Measurements from ENCODE around the gene DNAAF8.
A peak's percentile ranks its signal among the peaks of the same experiment; 100 is the strongest.
"Not testable (repeated sequence)": the region's sequence is repeated elsewhere in the genome, so short reads cannot be mapped to it uniquely, and the experiment has no call there.

The DNAAF8 gene

GRCh38 chr16:4724661-4725270 lies 9.6 kb upstream of the DNAAF8 start:
- no peak for DNase-seq

GRCh38 chr16:4726616-4727015 lies 7.7 kb upstream of the DNAAF8 start:
- DNase-seq, result no peak

GRCh38 chr16:4728676-4729075 lies 5.7 kb upstream of the DNAAF8 start:
- DNase-seq, result no peak

- DNase-seq, result no peak
These were observed 4.5 kb upstream of the DNAAF8 start for GRCh38 chr16:4729876-4730275.

- DNase-seq, result no peak
These were observed 1.1 kb upstream of the DNAAF8 start for GRCh38 chr16:4733211-4733742.

GRCh38 chr16:4733747-4734062 lies 632 bp upstream of the DNAAF8 start:
- DNase-seq, result peak; percentile 40

- DNase-seq, result peak; percentile 95
These were observed 596 bp downstream of the DNAAF8 start for GRCh38 chr16:4734730-4735535.

GRCh38 chr16:4736546-4736945 lies 2.2 kb downstream of the DNAAF8 start:
- no peak for DNase-seq

- DNase-seq, result no peak
These were observed 3.2 kb downstream of the DNAAF8 start for GRCh38 chr16:4737545-4737944.

- DNase-seq, result not testable (repeated sequence)
These were observed 4.0 kb downstream of the DNAAF8 start for GRCh38 chr16:4738370-4738769.

GRCh38 chr16:4743226-4743878 lies 9.0 kb downstream of the DNAAF8 start:
- no peak for DNase-seq

GRCh38 chr16:4744555-4745273 lies 10.4 kb downstream of the DNAAF8 start:
- no peak for DNase-seq

- no peak for DNase-seq
These were observed 10.9 kb downstream of the DNAAF8 start for GRCh38 chr16:4745274-4745569.

GRCh38 chr16:4746215-4746614 lies 11.9 kb downstream of the DNAAF8 start:
- DNase-seq, result no peak

GRCh38 chr16:4746991-4747574 lies 12.7 kb downstream of the DNAAF8 start:
- no peak for DNase-seq

- DNase-seq, result no peak
These were observed 13.8 kb downstream of the DNAAF8 start for GRCh38 chr16:4747906-4748681.

GRCh38 chr16:4748682-4749411 lies 14.5 kb downstream of the DNAAF8 start:
- DNase-seq, result no peak

- DNase-seq, result no peak
These were observed 15.4 kb downstream of the DNAAF8 start for GRCh38 chr16:4749700-4750257.

GRCh38 chr16:4750896-4751295 lies 16.6 kb downstream of the DNAAF8 start:
- no peak for DNase-seq

GRCh38 chr16:4752351-4753100 lies 18.2 kb downstream of the DNAAF8 start:
- no peak for DNase-seq
